Right cardiac atrium (tissue), 5 donors: ENCODE data around the gene NPAS2. TPM values are rescaled to one million over a fixed set of nuclear protein-coding genes. Genes with fewer than 3 reads are reported as not detected.

Source experiments
- ATAC-seq, 2 donors: fragments of 200-7000 bp; cut with Tn5 transposase; one replicate each; pipeline versions ENCODE4 v1.8.0 to v1.9.1; 2020; ENCODE audit warnings: moderate library complexity in 2 of 2, mild to moderate bottlenecking in 1 of 2
- DNase-seq, 3 donors: peaks; one replicate each; pipeline ENCODE4 v3.0.0-alpha.2; 2020
- H3K27ac ChIP-seq: one replicate; pipeline ENCODE4 v1.5.1; 2013; ENCODE audit warnings: mild to moderate bottlenecking, low read length, control low read depth, moderate library complexity
- H3K27me3 ChIP-seq: one replicate; pipeline ENCODE4 v1.6.1; 2013; ENCODE audit not compliant: control insufficient read depth, insufficient read depth
- H3K4me1 ChIP-seq: one replicate; pipeline ENCODE4 v1.6.1; 2013; ENCODE audit warnings: low read length; ENCODE audit not compliant: control insufficient read depth, insufficient read depth
- H3K4me3 ChIP-seq: one replicate; pipeline ENCODE4 v1.5.1; 2013; ENCODE audit warnings: low read length, control low read depth
- H3K9me3 ChIP-seq: one replicate; pipeline ENCODE4 v1.6.1; 2013; ENCODE audit warnings: low read length; ENCODE audit not compliant: control insufficient read depth
- WGBS: extraction: QIAGEN DNeasy Blood & Tissue Kit; methylation state at CpG from one replicate; pipeline ENCODE4 v1.1.7; 2013; 5-methylcytosine and 5-hydroxymethylcytosine counted together
- intact Hi-C, 4 donors: fragments of 100-400 bp; cut with DNase I; formaldehyde crosslinking; loops; one replicate each; pipeline versions ENCODE4 v1.11.0 to v1.14.0; 2022 to 2023
- polyA plus RNA-seq: library from polyadenylated mRNA; stranded (reverse); fragments of 200-250 nt; gene quantifications from one replicate; pipeline ENCODE4 v1.2.3, GENCODE V29; 2013
- total RNA-seq, 4 donors: library from RNA; stranded (reverse); fragmentation: NEBNext Ultra II Directional; extraction: Animal tissue kit (Norgen Biotek cat#: 25700); gene quantifications; one replicate each; pipeline ENCODE4 v1.2.1, GENCODE V29; 2021
- donor health status: healthy with polysubstance abuse.
- donor health status: DM: no; HTN: yes; CAD: no.
- donor health status: DM: no; HTN: no; CAD: no.
- donor health status: DM: no; HTN: yes; CAD: no; lungs with severe emphysema.
- donor health status: DM: yes; HTN: yes; CAD: no.

Gene NPAS2
- total and polyA plus RNA-seq, 5 donors, result 36.8 to 53.4 (median 40.1) TPM

GRCh38 chr2:100796499-100797100, 23.3 kb upstream of the NPAS2 start:
- H3K27ac ChIP-seq, result no peak overlapping the region
- H3K4me1 ChIP-seq, result peaks cover 3% of the 10 kb centered on the region
- intact Hi-C loops, result no loop called here
- no peaks in the 10 kb centered on the region for H3K9me3 ChIP-seq
- DNase-seq, result no peak
- no peaks in the 10 kb centered on the region for H3K27me3 ChIP-seq
- WGBS, result 88% methylated on average over 5 of the region's 5 CpGs
- ATAC-seq, result no peak
- H3K4me3 ChIP-seq, result no peak overlapping the region

- no peaks in the 10 kb centered on the region for H3K27me3 ChIP-seq
- H3K4me1 ChIP-seq, result peaks cover 3% of the 10 kb centered on the region
- no peaks in the 10 kb centered on the region for H3K9me3 ChIP-seq
- no peak for DNase-seq
- ATAC-seq, result no peak
- H3K4me3 ChIP-seq, result no peak overlapping the region
- no peak overlapping the region for H3K27ac ChIP-seq
- intact Hi-C loops, result no loop called here
- 61% methylated on average over 5 of the region's 5 CpGs for WGBS
These were observed 20.3 kb upstream of the NPAS2 start for GRCh38 chr2:100799686-100800085.

GRCh38 chr2:100800915-100801314, 19.0 kb upstream of the NPAS2 start:
- H3K27ac ChIP-seq, result no peak overlapping the region
- intact Hi-C loops, result no loop called here
- no peak overlapping the region for H3K4me3 ChIP-seq
- DNase-seq (no peak), ATAC-seq (no peak)
- peaks cover 3% of the 10 kb centered on the region for H3K4me1 ChIP-seq
- no peaks in the 10 kb centered on the region for H3K27me3 ChIP-seq
- whole genome bisulfite sequencing, result 75% methylated on average over 2 of the region's 2 CpGs
- H3K9me3 ChIP-seq, result no peaks in the 10 kb centered on the region

- no peak for DNase-seq
- no peaks in the 10 kb centered on the region for H3K9me3 ChIP-seq
These were observed 18.5 kb upstream of the NPAS2 start for GRCh38 chr2:100801402-100801801.

GRCh38 chr2:100802066-100802465, 17.9 kb upstream of the NPAS2 start:
- no peaks in the 10 kb centered on the region for H3K27me3 ChIP-seq
- peaks cover 3% of the 10 kb centered on the region for H3K4me1 ChIP-seq
- ATAC-seq, result no peak
- 95% methylated on average over 9 of the region's 9 CpGs for WGBS
- DNase-seq, result no peak
- no peak overlapping the region for H3K27ac ChIP-seq
- no peak overlapping the region for H3K4me3 ChIP-seq
- intact Hi-C loops, result no loop called here
- H3K9me3 ChIP-seq, result no peaks in the 10 kb centered on the region

More at GRCh38 chr2:100801402-100801801, 18.5 kb upstream of the NPAS2 start:
- Histone ChIP-seq H3K27me3 (no peaks in the 10 kb centered on the region), H3K27ac (no peak overlapping the region), H3K4me1 (peaks cover 3% of the 10 kb centered on the region), H3K4me3 (no peak overlapping the region)
- intact Hi-C loops, result no loop called here
- WGBS, result 94% methylated on average over 1 of the region's 1 CpG
- ATAC-seq, result no peak

GRCh38 chr2:100803334-100803733, 16.6 kb upstream of the NPAS2 start:
- Histone ChIP-seq H3K27ac (no peak overlapping the region), H3K27me3 (no peaks in the 10 kb centered on the region), H3K4me3 (no peak overlapping the region), H3K4me1 (peaks cover 3% of the 10 kb centered on the region), H3K9me3 (no peaks in the 10 kb centered on the region)
- intact Hi-C loops, result no loop called here
- no peak for ATAC-seq
- no peak for DNase-seq
- WGBS, result 74% methylated on average over 6 of the region's 6 CpGs

- WGBS, result 86% methylated on average over 3 of the region's 3 CpGs
- DNase-seq (no peak), ATAC-seq (no peak)
- Histone ChIP-seq H3K4me3 (no peak overlapping the region), H3K4me1 (no peaks in the 10 kb centered on the region), H3K27me3 (no peaks in the 10 kb centered on the region), H3K27ac (no peak overlapping the region), H3K9me3 (no peaks in the 10 kb centered on the region)
- intact Hi-C loops, result no loop called here
These were observed 13.4 kb upstream of the NPAS2 start for GRCh38 chr2:100806550-100806949.

- 74% methylated on average over 4 of the region's 4 CpGs for WGBS
- Histone ChIP-seq H3K27me3 (no peaks in the 10 kb centered on the region), H3K4me3 (no peak overlapping the region), H3K27ac (no peak overlapping the region), H3K4me1 (peaks cover 4% of the 10 kb centered on the region), H3K9me3 (no peaks in the 10 kb centered on the region)
- no peak for ATAC-seq
- intact Hi-C loops, result no loop called here
- DNase-seq, result no peak
These were observed 12.2 kb upstream of the NPAS2 start for GRCh38 chr2:100807707-100808106.

GRCh38 chr2:100808582-100808981, 11.4 kb upstream of the NPAS2 start:
- no peaks in the 10 kb centered on the region for H3K9me3 ChIP-seq
- peaks cover 4% of the 10 kb centered on the region for H3K4me1 ChIP-seq
- no peak overlapping the region for H3K27ac ChIP-seq
- intact Hi-C loops, result no loop called here
- H3K27me3 ChIP-seq, result no peaks in the 10 kb centered on the region
- no peak for ATAC-seq
- WGBS, result 92% methylated on average over 4 of the region's 4 CpGs
- DNase-seq, result no peak
- no peak overlapping the region for H3K4me3 ChIP-seq

GRCh38 chr2:100809506-100809905, 10.4 kb upstream of the NPAS2 start:
- ATAC-seq (no peak), DNase-seq (no peak)
- intact Hi-C loops, result no loop called here
- H3K4me3 ChIP-seq, result no peak overlapping the region
- peaks cover 9% of the 10 kb centered on the region for H3K4me1 ChIP-seq
- H3K27ac ChIP-seq, result no peak overlapping the region
- 84% methylated on average over 3 of the region's 3 CpGs for WGBS
- H3K9me3 ChIP-seq, result no peaks in the 10 kb centered on the region
- no peaks in the 10 kb centered on the region for H3K27me3 ChIP-seq

- ATAC-seq (no peak), DNase-seq (no peak)
- peaks cover 10% of the 10 kb centered on the region for H3K4me1 ChIP-seq
- no peak overlapping the region for H3K27ac ChIP-seq
- intact Hi-C loops, result loop anchor here in 2 of 4 donors (10.0 kb wide), 2 partner anchors 174 to 196 kb away; no protein-coding TSS in a partner anchor
- no peaks in the 10 kb centered on the region for H3K9me3 ChIP-seq
- no peak overlapping the region for H3K4me3 ChIP-seq
- H3K27me3 ChIP-seq, result no peaks in the 10 kb centered on the region
- 88% methylated on average over 5 of the region's 5 CpGs for WGBS
These were observed 9.3 kb upstream of the NPAS2 start for GRCh38 chr2:100810603-100811145.
